Right atrium auricular region (tissue), 2 donors: Measurements from ENCODE around the gene GJA10. TPM values are rescaled to one million over a fixed set of nuclear protein-coding genes. Genes with fewer than 3 reads are reported as not detected.

Experiments used
- DNase-seq: peaks from one replicate; pipeline ENCODE4 v3.0.0-alpha.2; 2019; ENCODE audit warnings: low spot score
- H3K27ac ChIP-seq, 2 donors: fragments of 200-600 bp; sonication (generic); 1 replicate in 1 of 2; 2 replicates in 1 of 2; pipeline ENCODE4 v1.5.1; 2016 to 2019
- H3K27me3 ChIP-seq, 2 donors: fragments of 200-600 bp; sonication (generic); one replicate each; pipeline versions ENCODE4 v1.5.1 to v1.6.0; 2017 to 2019
- H3K36me3 ChIP-seq: fragments of 200-600 bp; sonication (generic); one replicate; pipeline ENCODE4 v1.5.1; 2016
- H3K4me1 ChIP-seq, 2 donors: fragments of 200-600 bp; sonication (generic); one replicate each; pipeline versions ENCODE4 v1.5.1 to v1.6.0; 2017 to 2019
- H3K4me3 ChIP-seq, 2 donors: fragments of 200-600 bp; sonication (generic); 1 replicate in 1 of 2; 2 replicates in 1 of 2; pipeline ENCODE4 v1.5.1; 2017 to 2019; ENCODE audit warnings: mild to moderate bottlenecking in 1 of 2, moderate library complexity in 1 of 2
- H3K9me3 ChIP-seq, 2 donors: fragments of 200-600 bp; sonication (generic); one replicate each; pipeline ENCODE4 v1.5.1; 2019
- CTCF ChIP-seq, 2 donors: fragments of 200-600 bp; sonication (generic); IDR thresholded peaks; one replicate each; pipeline ENCODE4 v1.5.1; 2019; ENCODE audit warnings: antibody characterized with exemption in 2 of 2
- total RNA-seq, 2 donors: library from RNA; depleted of rRNA; stranded (reverse); fragments of >200 nt; gene quantifications; one replicate each; pipeline ENCODE4 v1.1.0, GENCODE V29; 2016

The GJA10 gene
- total RNA-seq, 2 donors from 2014 or later: not detected

GRCh38 chr6:89930789-89931188, 36.5 kb downstream of the GJA10 start:
- no peak for DNase-seq
- Histone ChIP-seq H3K27me3 (no peaks in the 10 kb centered on the region), H3K4me1 (no peaks in the 10 kb centered on the region), H3K4me3 (no peak overlapping the region), H3K36me3 (no peaks in the 10 kb centered on the region), H3K9me3 (no peaks in the 10 kb centered on the region), H3K27ac (no peak overlapping the region)
- TF ChIP-seq CTCF (IDR thresholded peaks at IDR 0.05): no peak

GRCh38 chr6:89932245-89932802, 38.1 kb downstream of the GJA10 start:
- H3K4me1 ChIP-seq: no peaks in the 10 kb centered on the region
- no peaks in the 10 kb centered on the region for H3K36me3 ChIP-seq
- DNase-seq: no peak
- no peaks in the 10 kb centered on the region for H3K9me3 ChIP-seq
- H3K27me3 ChIP-seq: no peaks in the 10 kb centered on the region
- no peak for TF ChIP-seq CTCF (IDR thresholded peaks at IDR 0.05)
- H3K27ac ChIP-seq: no peak overlapping the region
- H3K4me3 ChIP-seq: no peak overlapping the region

GRCh38 chr6:89934685-89935366, 40.6 kb downstream of the GJA10 start:
- H3K4me3 ChIP-seq: no peak overlapping the region
- no peaks in the 10 kb centered on the region for H3K9me3 ChIP-seq
- TF ChIP-seq CTCF (IDR thresholded peaks at IDR 0.05): no peak
- no peaks in the 10 kb centered on the region for H3K36me3 ChIP-seq
- H3K27me3 ChIP-seq: no peaks in the 10 kb centered on the region
- H3K4me1 ChIP-seq: no peaks in the 10 kb centered on the region
- no peak for DNase-seq
- H3K27ac ChIP-seq: no peak overlapping the region

GRCh38 chr6:89936177-89936576, 41.9 kb downstream of the GJA10 start:
- no peak overlapping the region for H3K27ac ChIP-seq
- no peaks in the 10 kb centered on the region for H3K4me1 ChIP-seq
- no peaks in the 10 kb centered on the region for H3K27me3 ChIP-seq
- no peak overlapping the region for H3K4me3 ChIP-seq
- no peaks in the 10 kb centered on the region for H3K36me3 ChIP-seq
- DNase-seq: no peak
- no peak for TF ChIP-seq CTCF (IDR thresholded peaks at IDR 0.05)
- H3K9me3 ChIP-seq: no peaks in the 10 kb centered on the region

- no peak for DNase-seq
- Histone ChIP-seq H3K4me1 (no peaks in the 10 kb centered on the region), H3K4me3 (no peak overlapping the region), H3K36me3 (no peaks in the 10 kb centered on the region), H3K27ac (no peak overlapping the region), H3K9me3 (no peaks in the 10 kb centered on the region), H3K27me3 (no peaks in the 10 kb centered on the region)
- TF ChIP-seq CTCF (IDR thresholded peaks at IDR 0.05): no peak
These were observed 43.7 kb downstream of the GJA10 start for GRCh38 chr6:89938014-89938413.

- H3K27ac ChIP-seq: no peak overlapping the region
- no peaks in the 10 kb centered on the region for H3K27me3 ChIP-seq
- H3K4me1 ChIP-seq: no peaks in the 10 kb centered on the region
- no peaks in the 10 kb centered on the region for H3K9me3 ChIP-seq
- no peak overlapping the region for H3K4me3 ChIP-seq
- no peak for TF ChIP-seq CTCF (IDR thresholded peaks at IDR 0.05)
- DNase-seq: no peak
- H3K36me3 ChIP-seq: no peaks in the 10 kb centered on the region
These were observed 44.9 kb downstream of the GJA10 start for GRCh38 chr6:89939144-89939543.
